ENCODE data around the gene STK39.

The STK39 gene

DNA sequence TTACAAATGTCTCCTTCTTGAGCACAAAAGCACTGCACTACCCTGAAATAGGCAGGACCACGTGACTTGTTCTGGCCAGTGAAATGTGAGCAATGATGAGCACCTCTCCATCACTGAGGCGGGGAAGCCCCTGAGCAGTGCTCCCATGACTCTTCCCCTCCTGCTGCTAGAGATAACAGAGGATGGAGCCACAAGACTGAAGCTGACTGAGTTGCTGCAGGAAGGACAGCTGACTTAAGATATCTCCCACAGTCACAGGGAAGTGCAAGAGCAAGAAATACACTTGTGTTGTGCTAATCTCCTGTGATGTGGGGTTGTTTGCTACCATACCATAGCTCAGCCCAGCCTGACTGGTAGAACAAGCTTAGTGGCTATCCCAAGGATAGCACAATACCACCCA, 38.7 kb downstream of the STK39 start:
- DNase-seq (ENCODE audit: low read depth), result no peak

GRCh38 chr2:168207851-168208250, 39.5 kb downstream of the STK39 start:
- no peak for DNase-seq (ENCODE audit: low read depth)

DNA sequence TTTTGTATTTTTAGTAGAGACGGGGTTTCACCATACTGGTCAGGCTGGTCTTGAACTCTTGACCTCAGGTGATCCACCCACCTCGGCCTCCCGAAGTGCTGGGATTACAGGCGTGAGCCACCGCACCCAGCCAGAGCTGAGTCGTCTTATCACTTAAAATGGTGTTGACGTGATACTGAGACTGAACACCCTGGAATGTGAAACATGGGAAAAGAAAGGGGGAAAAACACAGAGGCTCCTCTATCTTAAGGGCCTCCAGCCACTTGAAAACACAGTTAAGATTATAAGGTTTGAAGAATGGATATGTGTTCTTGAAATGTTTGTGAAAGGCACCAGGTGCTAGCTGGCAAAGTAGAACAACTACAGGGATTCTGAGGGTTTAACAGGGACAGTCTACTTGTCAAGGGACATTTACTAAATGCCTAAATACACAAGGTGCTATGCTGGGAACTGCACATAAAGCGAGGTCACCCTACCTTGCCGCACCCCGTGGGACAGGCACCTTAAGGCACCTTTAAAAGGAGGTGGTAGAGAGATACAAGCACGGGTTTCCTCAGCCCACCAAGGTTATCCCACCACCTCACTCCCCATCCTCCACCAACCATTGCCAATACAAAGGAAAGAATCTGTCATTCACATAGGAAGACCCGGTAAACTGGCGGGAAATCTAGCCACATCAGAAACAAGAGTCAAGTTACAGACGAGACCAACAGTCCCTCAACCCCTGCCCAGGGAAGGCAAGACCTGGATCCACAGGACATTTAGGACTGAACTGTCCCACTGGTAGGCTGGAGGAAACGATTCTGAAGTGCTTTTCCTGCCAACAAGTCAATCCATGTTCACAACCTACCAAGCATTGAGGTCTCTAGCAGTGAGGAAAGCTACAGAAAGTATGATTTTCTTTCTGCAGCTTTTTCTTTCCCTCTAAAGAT, 43.4 kb downstream of the STK39 start:
- DNase-seq (ENCODE audit: low read depth), result no peak

GRCh38 chr2:168201584-168202116, 45.7 kb downstream of the STK39 start:
- no peak for DNase-seq (ENCODE audit: low read depth)

- DNase-seq (ENCODE audit: low read depth), result no peak
Measured at GRCh38 chr2:168200930-168201583, 46.3 kb downstream of the STK39 start.

GRCh38 chr2:168198476-168199207, 48.8 kb downstream of the STK39 start:
- DNase-seq (ENCODE audit: low read depth), result no peak

DNA sequence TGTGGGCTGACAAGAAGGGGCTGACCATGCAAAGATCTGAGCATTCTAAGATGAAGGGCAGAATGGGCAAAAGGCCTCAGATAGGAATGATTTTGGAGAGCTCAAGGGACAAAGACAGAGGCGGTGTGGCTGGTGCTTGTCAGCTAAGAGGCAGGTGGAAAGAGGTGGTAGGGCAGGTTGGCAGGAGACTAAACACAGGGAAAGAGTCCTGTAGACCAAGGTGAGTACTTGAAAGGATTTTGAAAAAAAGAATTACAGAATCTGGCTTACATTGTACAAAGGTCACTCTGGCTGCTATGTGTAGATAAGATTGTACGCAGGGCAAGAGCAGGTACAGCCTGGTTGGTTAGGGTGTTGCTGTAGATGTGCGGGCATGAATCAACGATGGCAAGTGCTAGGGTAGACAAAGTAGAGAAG, 50.6 kb downstream of the STK39 start:
- DNase-seq (ENCODE audit: low read depth), result no peak

DNA sequence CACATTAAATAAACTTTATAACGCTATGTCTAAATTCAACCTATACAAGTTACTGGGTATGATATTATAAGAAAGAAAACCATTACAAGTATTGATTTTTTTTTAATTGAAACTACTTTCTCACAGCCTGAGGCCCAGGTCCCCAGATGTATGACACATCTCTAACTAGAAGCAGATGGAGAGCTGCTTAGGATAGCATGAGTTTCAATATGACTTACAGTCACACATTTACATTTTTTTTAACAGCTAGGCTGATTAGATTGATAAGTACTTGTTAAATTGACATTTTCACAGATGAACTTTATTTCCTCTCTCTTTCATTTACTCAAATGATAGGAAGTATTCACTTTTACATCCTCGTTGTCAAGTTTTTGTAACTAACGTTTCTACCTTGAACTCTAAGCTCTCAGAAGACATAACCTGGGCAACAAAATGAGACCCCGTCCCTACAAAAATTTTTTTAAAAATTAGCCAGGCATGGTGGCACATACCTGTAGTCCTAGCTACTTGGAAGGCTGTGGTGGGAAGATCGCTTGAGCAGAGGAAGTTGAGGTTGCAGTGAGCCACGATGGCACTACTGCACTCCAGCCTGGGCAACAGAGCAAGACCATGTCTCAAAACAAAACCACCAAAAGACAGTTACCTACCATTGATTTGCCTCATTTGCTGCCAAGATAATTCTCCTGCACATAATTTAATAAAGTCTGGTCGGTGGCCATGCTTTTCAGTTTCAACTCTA, 52.4 kb downstream of the STK39 start:
- no peak for DNase-seq (ENCODE audit: low read depth)

DNA sequence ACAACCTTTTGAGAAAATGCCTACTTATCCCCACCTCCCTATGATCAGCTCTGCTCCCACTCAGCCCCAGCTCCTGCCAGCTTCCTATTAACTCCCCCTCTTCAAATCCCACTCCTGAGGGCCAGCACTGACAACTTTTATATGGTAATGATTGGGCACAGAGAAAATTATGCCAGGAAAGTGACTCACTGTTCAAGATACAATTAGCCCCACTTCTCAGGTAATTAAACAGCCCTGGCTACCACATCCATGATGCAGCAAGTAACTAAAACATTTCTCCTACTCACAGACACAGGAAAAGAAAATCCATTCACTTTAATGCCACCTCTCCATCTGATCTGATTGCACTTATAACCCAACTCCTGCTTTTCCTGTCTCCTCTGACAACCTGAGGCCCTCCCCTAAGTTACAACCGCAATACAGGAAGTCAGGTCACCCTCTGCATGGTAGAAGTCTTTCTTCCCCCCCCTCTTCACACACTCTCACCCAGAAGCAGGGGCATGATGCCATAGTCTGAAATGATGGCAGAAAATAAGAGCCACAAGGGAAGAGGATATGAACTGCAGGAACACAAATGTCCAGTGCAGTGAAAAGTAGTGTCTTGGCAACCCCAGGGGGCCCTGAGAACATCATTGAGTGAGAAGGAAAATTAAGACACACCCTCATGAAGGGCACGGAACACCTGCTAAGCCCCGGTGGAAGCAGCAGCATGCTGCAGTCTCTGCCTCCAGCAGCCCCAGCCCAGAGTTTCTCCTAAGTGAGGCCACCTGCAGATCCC, 54.4 kb downstream of the STK39 start:
- no peak for DNase-seq (ENCODE audit: low read depth)

- DNase-seq (ENCODE audit: low read depth), result no peak
Measured at GRCh38 chr2:168191955-168192785, 55.2 kb downstream of the STK39 start.

GRCh38 chr2:168190590-168191336, 56.6 kb downstream of the STK39 start:
- no peak for DNase-seq (ENCODE audit: low read depth)

DNA sequence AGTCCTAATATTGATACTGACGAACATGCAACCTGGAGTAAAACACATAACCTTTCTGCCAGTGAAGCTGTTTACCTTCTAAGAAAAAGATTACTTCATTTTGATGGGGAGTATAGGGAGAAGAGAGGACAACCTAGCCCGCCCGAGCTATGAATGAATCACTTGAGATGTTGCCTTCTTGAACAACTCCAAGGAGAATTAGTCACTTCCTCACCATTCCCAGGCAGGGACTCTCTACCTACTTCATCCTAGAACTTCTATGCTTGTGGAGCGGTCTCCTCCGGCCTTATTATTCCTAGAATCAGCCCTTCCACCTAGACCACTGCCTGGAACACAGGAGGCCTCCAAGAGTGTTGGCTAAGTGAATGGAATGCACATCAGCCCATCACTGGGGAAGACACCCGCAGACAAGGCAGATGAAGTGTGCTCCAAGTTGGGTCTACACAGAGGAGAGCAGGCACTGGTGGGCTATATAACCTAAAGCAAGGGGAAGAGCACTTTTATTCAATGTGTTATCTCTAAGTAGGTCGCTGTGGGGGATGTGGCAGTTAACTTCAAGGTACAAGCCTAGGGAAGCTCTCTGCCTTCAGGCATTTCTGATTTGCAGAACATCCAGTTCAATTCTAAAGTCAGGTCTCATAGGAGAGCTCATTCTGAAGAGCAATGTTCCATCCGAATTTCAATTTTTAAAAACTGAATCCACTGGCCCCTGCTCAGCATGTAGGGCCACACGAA, 57.4 kb downstream of the STK39 start:
- DNase-seq (ENCODE audit: low read depth), result no peak

DNA sequence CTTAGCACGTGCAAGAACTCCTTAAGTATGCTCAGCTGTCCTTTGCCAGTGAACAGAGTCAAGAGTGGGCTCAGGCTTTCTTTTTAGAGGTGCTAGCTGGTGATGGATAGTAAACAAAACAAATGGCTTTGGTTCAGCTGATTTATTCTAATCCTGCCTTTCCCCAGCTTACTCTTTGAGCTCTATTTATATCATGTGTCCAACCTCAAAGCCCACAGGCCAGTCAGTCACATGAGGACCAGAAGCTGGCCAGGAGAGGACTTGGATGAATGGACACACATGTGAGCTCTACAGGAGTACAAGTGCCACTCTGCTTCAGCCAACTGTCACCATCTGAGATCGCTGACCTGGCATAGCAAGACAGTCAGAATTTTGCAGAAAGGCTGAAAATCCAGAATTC, 59.4 kb downstream of the STK39 start:
- no peak for DNase-seq (ENCODE audit: low read depth)

- DNase-seq (ENCODE audit: low read depth), result no peak
Measured at GRCh38 chr2:168186452-168186851, 60.9 kb downstream of the STK39 start.

GRCh38 chr2:168185583-168186274, 61.7 kb downstream of the STK39 start:
- no peak for DNase-seq (ENCODE audit: low read depth)

- no peak for DNase-seq (ENCODE audit: low read depth)
Measured at GRCh38 chr2:168184681-168185513, 62.5 kb downstream of the STK39 start.
